Endothelial cell of umbilical vein (primary cell): ENCODE data around the gene SLC11A1. TPM values are rescaled to one million over a fixed set of nuclear protein-coding genes. Genes with fewer than 3 reads are reported as not detected.

ENCODE experiments used
- BruUV-seq: library from RNA; stranded (reverse); fragments of 400-500 nt; replicated peaks from 2 replicates; lab custom pipeline; 2021; lab: Mats Ljungman, UMichigan
- CTCF ChIA-PET: fragments of 300-600, 350-600 bp; sonication (Branson Sonifier 250); formaldehyde crosslinking; loops from one replicate; lab custom pipeline; 2021; ENCODE audit warnings: antibody characterized with exemption, inconsistent platforms; lab: Charles Lee
- POLR2A ChIA-PET: fragments of 300-600, 350-600 bp; sonication (Branson Sonifier 250); formaldehyde crosslinking; loops from one replicate; lab custom pipeline; 2021; ENCODE audit warnings: antibody characterized with exemption, inconsistent platforms; lab: Charles Lee
- DNase-seq: peaks from one replicate; pipeline ENCODE4 v3.0.0-alpha.2; 2011; ENCODE audit warnings: low read depth, low spot score
- FAIRE-seq: peaks from 2 replicates; lab custom pipeline; 2011; peaks lifted over from hg19 to GRCh38; lab: Jason Lieb, UNC
- H2AFZ ChIP-seq: 2 replicates; pipeline ENCODE4 v1.6.0; 2012; ENCODE audit warnings: low read depth, low read length, control low read depth, inconsistent platforms
- H3K27ac ChIP-seq: 2 replicates; pipeline ENCODE4 v1.5.1; 2011; ENCODE audit warnings: low read depth, mild to moderate bottlenecking, control low read depth, low read length, moderate library complexity; ENCODE audit not compliant: insufficient read depth
- H3K27me3 ChIP-seq, 2 experiments: 2 replicates each; pipeline versions ENCODE4 v1.6.0 to v1.6.1; 2011; ENCODE audit warnings: low read length in 2 of 2, mixed read lengths in 1 of 2; ENCODE audit not compliant: control insufficient read depth in 2 of 2, insufficient read depth in 2 of 2
- H3K36me3 ChIP-seq, 2 experiments: 2 replicates in 1 of 2; 3 replicates in 1 of 2; pipeline ENCODE4 v1.5.1; 2011; ENCODE audit warnings: low read length in 2 of 2, mild to moderate bottlenecking in 1 of 2, moderate library complexity in 1 of 2; ENCODE audit not compliant: control insufficient read depth in 2 of 2, insufficient read depth in 2 of 2; ENCODE audit errors: extremely low read depth in 1 of 2
- H3K4me1 ChIP-seq: 3 replicates; pipeline ENCODE4 v1.5.1; 2011; ENCODE audit warnings: mild to moderate bottlenecking, low read length; ENCODE audit not compliant: control insufficient read depth, insufficient read depth; ENCODE audit errors: extremely low read depth
- H3K4me2 ChIP-seq: 2 replicates; pipeline ENCODE4 v1.6.1; 2011; ENCODE audit warnings: low read length, control low read depth, mixed read lengths; ENCODE audit not compliant: insufficient read depth
- H3K4me3 ChIP-seq, 3 experiments: fragments of 200-600 bp in 1 of 3; sonication (generic), shearing (Covaris generic) in 1 of 3; replicated peaks in 1 of 3; 2 replicates each; pipeline ENCODE4 v1.5.1; 2011 to 2016; ENCODE audit warnings: control low read depth in 3 of 3, low read length in 3 of 3, mild to moderate bottlenecking in 2 of 3, inconsistent platforms in 1 of 3, low read depth in 1 of 3, moderate library complexity in 1 of 3; ENCODE audit not compliant: insufficient read depth in 1 of 3
- H3K79me2 ChIP-seq: 2 replicates; pipeline ENCODE4 v1.6.0; 2012; ENCODE audit warnings: low read length, inconsistent platforms; ENCODE audit not compliant: control insufficient read depth, insufficient read depth
- H3K9ac ChIP-seq: replicated peaks from 2 replicates; pipeline ENCODE3; 2011; ENCODE audit warnings: low read length, control low read depth; ENCODE audit not compliant: insufficient read depth; ENCODE audit errors: extremely low read depth
- H3K9me1 ChIP-seq: replicated peaks from 3 replicates; pipeline ENCODE4 v1.6.0; 2011; ENCODE audit warnings: mild to moderate bottlenecking, low read length; ENCODE audit not compliant: control insufficient read depth, insufficient read depth; ENCODE audit errors: extremely low read depth
- H3K9me3 ChIP-seq: replicated peaks from 2 replicates; pipeline ENCODE4 v1.5.1; 2012; ENCODE audit warnings: low read length, inconsistent platforms; ENCODE audit not compliant: control insufficient read depth, insufficient read depth
- H4K20me1 ChIP-seq: replicated peaks from 2 replicates; pipeline ENCODE3; 2011; ENCODE audit warnings: mild to moderate bottlenecking, low read length; ENCODE audit not compliant: control insufficient read depth, insufficient read depth; ENCODE audit errors: extremely low read depth
- EZH2 ChIP-seq: IDR thresholded peaks from 2 replicates; pipeline ENCODE4 v1.6.1; 2012; ENCODE audit warnings: borderline replicate concordance, low read depth, mild to moderate bottlenecking, moderate library complexity, low read length, inconsistent platforms; ENCODE audit not compliant: severe bottlenecking
- FOS ChIP-seq: IDR thresholded peaks from 2 replicates; pipeline ENCODE4 v1.6.1; 2011; ENCODE audit warnings: mild to moderate bottlenecking, low read length, moderate library complexity, borderline replicate concordance; ENCODE audit not compliant: insufficient read depth
- JUN ChIP-seq: IDR thresholded peaks from 2 replicates; pipeline ENCODE4 v1.6.1; 2011; ENCODE audit warnings: borderline replicate concordance, low read depth; ENCODE audit not compliant: insufficient read length, insufficient read depth
- MAX ChIP-seq: IDR thresholded peaks from 2 replicates; pipeline ENCODE4 v1.6.1; 2011; ENCODE audit not compliant: insufficient read depth, insufficient read length
- MYC ChIP-seq: IDR thresholded peaks from one replicate; pipeline ENCODE4 v1.6.1; 2011; ENCODE audit warnings: mild to moderate bottlenecking, low read depth, low read length
- POLR2A ChIP-seq: IDR thresholded peaks from 2 replicates; pipeline ENCODE4 v1.6.1; 2012; ENCODE audit warnings: low read depth, mild to moderate bottlenecking, control low read depth, low read length
- POLR2AphosphoS5 ChIP-seq: IDR thresholded peaks from 2 replicates; pipeline ENCODE4 v1.6.1; 2012; ENCODE audit warnings: low read depth, mild to moderate bottlenecking, control low read depth, low read length, moderate library complexity; ENCODE audit not compliant: insufficient read depth
- dilution Hi-C: fragments of 300-500 bp; cut with MboI; formaldehyde crosslinking; loops from one replicate; pipeline ENCODE4 v1.15.0; 2019; ENCODE audit warnings: low sequenced_read_pairs; ENCODE audit not compliant: extremely low pct_ligation_motif_present
- intact Hi-C: fragments of 100-400 bp; cut with micrococcal nuclease; formaldehyde crosslinking; loops from one replicate; pipeline ENCODE4 v1.10.0; 2022
- polyA plus RNA-seq, 4 experiments: library from polyadenylated mRNA; depleted of rRNA in 3 of 4; stranded (reverse) in 3 of 4; unstranded in 1 of 4; fragments of >200 nt; gene quantifications; 2 replicates each; pipeline versions ENCODE4 v1.2.1 to v1.2.3, GENCODE V29; 2011 to 2012; ENCODE audit warnings: missing spikeins in 1 of 4
- total RNA-seq: library from RNA; stranded (reverse); gene quantifications from 2 replicates; pipeline ENCODE4 v1.2.3, GENCODE V29; 2021
- TF ChIP-seq, protein P1 (sequence below), 2 donors: IDR thresholded peaks; 1 replicate in 1 of 2; 2 replicates in 1 of 2; pipeline ENCODE4 v1.5.1; 2011; ENCODE audit warnings: low read length in 2 of 2, mild to moderate bottlenecking in 2 of 2, moderate library complexity in 2 of 2, control low read depth in 1 of 2, inconsistent platforms in 1 of 2, low read depth in 1 of 2; ENCODE audit not compliant: insufficient read depth in 1 of 2; ENCODE audit errors: extremely low read depth in 1 of 2

The SLC11A1 gene
- total and polyA plus RNA-seq, 2 donors (not counting 3 experiments of a cell fraction or from before 2014, with no cell fraction given) = 0.03 TPM; not detected in 1

- peak overlapping the region; percentile 82 for H2AFZ ChIP-seq
- FAIRE-seq = peak; percentile 98
These were observed 24.3 kb downstream of the SLC11A1 start for GRCh38 chr2:218406209-218406948.

More at GRCh38 chr2:218406209-218406948, 24.3 kb downstream of the SLC11A1 start:
- H3K36me3 ChIP-seq = peaks cover 0 to 24% of the 10 kb centered on the region in 2 experiments
- peak overlapping the region; percentile 62 for H3K9ac ChIP-seq
- H4K20me1 ChIP-seq = no peaks in the 10 kb centered on the region
- H3K79me2 ChIP-seq = peaks cover 8% of the 10 kb centered on the region
- no TSS peak for BruUV-seq
- DNase-seq = peak; percentile 94
- intact Hi-C loops = loop anchor here (1.0 to 5.0 kb wide), 8 partner anchors 8 to 441 kb away; partner anchors contain the start of genes CNOT9 and USP37
- peak overlapping the region; percentile 81 for H3K27ac ChIP-seq
- H3K27me3 ChIP-seq = no peaks in the 10 kb centered on the region
- TF ChIP-seq MAX (no peak), EZH2 (no peak), JUN (no peak), POLR2A (peak; percentile 80), POLR2AphosphoS5 (peak; percentile 98), MYC (no peak), FOS (no peak)
- TF ChIP-seq, protein P1, sequence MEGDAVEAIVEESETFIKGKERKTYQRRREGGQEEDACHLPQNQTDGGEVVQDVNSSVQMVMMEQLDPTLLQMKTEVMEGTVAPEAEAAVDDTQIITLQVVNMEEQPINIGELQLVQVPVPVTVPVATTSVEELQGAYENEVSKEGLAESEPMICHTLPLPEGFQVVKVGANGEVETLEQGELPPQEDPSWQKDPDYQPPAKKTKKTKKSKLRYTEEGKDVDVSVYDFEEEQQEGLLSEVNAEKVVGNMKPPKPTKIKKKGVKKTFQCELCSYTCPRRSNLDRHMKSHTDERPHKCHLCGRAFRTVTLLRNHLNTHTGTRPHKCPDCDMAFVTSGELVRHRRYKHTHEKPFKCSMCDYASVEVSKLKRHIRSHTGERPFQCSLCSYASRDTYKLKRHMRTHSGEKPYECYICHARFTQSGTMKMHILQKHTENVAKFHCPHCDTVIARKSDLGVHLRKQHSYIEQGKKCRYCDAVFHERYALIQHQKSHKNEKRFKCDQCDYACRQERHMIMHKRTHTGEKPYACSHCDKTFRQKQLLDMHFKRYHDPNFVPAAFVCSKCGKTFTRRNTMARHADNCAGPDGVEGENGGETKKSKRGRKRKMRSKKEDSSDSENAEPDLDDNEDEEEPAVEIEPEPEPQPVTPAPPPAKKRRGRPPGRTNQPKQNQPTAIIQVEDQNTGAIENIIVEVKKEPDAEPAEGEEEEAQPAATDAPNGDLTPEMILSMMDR (IDR thresholded peaks at IDR 0.05; ENCODE audit: extremely low read depth in 1 of 2, insufficient read depth in 1 of 2, low read depth in 1 of 2, low read length in 2 of 2) = peak; percentile 66 to 91
- no peaks in the 10 kb centered on the region for H3K9me3 ChIP-seq
- H3K4me3 ChIP-seq = peak overlapping the region; percentile 16 to 25 (median 18)
- H3K9me1 ChIP-seq = no peaks in the 10 kb centered on the region
- ChIA-PET CTCF (interaction anchor here (1.0 to 5.0 kb wide), 8 partner anchors 10 to 133 kb away, joined by 3 to 26 read pairs (median 4); no protein-coding TSS in a partner anchor), POLR2A (no interaction called here)
- peak overlapping the region; percentile 74 for H3K4me2 ChIP-seq
- dilution Hi-C loops = no loop called here
- peaks cover 22% of the 10 kb centered on the region for H3K4me1 ChIP-seq
